GM18873 (cell line): ENCODE results near the gene TMEM81.

Source experiments
- ATAC-seq: cut with Tn5 transposase; IDR thresholded peaks from one replicate; pipeline ENCODE4 v1.9.1; 2021; ENCODE audit warnings: mild to moderate bottlenecking, moderate library complexity, moderate number of reproducible peaks; ENCODE audit not compliant: unreplicated experiment, low FRiP score

TMEM81 gene

GRCh38 chr1:205077158-205077933, 6.9 kb downstream of the TMEM81 start:
- no peak for ATAC-seq

DNA sequence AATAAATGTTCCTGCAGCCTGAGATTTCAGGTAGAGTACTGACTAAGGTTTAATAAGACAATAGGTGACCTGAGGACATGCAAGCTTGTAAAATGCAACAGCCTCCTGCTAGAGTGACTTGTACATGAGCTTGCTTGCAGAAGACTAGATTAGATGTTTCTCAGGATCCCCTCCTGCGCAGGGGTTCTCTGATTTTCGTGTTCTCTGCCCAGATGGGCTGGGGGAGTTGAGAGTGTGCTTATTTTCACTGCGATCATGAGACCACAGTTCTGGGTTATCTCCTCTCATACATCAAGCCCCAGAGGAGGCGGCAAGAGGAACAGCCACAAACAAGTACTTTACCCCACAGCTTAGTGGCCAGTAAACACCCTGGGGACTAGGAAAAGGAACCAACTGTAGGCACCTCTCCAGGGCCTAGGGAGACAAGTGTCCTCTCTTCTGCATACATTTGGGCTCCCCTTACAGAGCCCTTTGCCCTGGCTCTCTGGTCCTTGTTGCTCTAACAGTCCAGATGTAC, 8.0 kb downstream of the TMEM81 start:
- ATAC-seq = no peak

GRCh38 chr1:205075642-205076155, 8.6 kb downstream of the TMEM81 start:
- ATAC-seq = no peak

- no peak for ATAC-seq
These were observed 9.7 kb downstream of the TMEM81 start for GRCh38 chr1:205074513-205074912.

DNA sequence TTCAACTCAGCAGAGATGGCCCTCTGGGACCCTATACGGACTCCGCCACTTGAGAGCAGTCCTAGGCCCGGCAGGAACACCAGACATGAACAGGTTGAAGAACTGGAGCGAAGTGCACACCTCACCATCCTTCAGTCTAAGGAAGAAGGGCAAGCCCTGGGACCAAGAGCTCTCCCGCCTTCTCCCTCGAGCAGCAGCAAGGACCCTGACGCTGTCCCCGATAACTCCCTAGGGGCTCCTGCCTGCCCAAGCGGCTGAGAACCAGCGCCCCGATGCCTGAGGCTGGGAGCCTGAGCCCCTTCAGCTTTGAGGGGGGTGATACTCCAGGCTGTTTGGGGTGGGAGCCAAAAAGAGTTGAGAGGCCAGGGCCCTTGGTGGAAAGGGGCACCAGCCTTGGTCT, 10.2 kb downstream of the TMEM81 start:
- no peak for ATAC-seq

GRCh38 chr1:205073511-205073910, 10.7 kb downstream of the TMEM81 start:
- ATAC-seq = no peak

GRCh38 chr1:205072881-205073280, 11.4 kb downstream of the TMEM81 start:
- ATAC-seq = no peak

DNA sequence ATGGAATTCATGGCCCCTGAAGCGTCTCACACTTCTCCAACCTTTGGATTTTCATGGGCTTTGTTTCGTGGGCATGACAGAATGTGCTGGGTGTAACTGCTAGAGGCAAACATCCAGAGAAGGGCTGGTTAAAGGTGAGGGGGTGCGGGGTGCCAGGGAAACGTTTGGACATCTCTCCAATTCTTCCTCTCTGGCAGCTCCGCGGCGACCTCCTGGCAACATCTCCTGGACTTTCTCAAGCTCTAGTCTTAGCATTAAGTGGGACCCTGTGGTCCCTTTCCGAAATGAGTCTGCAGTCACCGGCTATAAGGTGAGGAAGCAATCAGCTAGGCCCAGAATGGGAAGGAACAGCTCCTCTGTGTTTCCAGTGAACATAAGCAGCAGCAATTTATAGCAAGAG, 12.0 kb downstream of the TMEM81 start:
- no peak for ATAC-seq

DNA sequence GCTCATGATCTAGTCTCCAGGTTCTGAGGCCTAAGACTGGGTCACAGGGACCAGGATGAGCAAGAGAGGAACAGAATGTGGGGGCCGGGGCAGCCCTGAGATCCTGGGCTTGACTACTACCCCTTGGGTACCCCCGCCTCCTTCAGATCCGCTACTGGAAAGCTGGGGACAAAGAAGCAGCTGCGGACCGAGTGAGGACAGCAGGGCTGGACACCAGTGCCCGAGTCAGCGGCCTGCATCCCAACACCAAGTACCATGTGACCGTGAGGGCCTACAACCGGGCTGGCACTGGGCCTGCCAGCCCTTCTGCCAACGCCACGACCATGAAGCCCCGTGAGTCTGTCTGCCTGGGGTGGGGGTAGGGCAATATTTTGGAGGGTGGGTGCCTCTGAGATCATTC, 12.5 kb downstream of the TMEM81 start:
- no peak for ATAC-seq

GRCh38 chr1:205071028-205071409, 13.2 kb downstream of the TMEM81 start:
- no peak for ATAC-seq

GRCh38 chr1:205069371-205070125, 14.7 kb downstream of the TMEM81 start:
- ATAC-seq = no peak

DNA sequence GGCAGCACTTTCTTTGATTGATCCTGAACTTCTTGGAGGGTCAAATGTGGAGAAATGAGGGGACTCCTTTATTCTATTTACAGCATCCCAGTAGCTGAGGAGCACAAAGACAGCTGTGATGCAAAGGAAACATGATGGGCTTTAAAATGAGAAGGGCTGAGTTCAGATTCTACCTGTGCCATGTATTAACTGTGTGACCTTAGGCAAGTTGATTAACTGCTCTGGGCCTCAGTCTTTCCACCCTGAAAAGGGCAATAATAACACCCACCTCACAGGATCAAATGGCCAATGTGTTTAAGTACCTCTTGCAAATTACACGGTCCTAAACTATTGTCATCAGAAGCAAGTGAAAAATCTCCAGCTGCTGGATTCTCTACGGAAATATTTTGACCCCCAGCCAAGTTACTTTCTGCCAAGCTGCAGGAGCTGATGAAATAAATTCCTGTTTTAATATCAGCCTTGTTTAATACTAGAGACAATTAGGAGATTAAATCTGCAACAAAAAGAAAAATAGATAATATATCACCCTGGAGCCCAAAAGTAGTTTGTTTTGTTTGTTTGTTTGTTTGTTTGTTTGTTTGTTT, 15.7 kb downstream of the TMEM81 start:
- ATAC-seq = no peak

DNA sequence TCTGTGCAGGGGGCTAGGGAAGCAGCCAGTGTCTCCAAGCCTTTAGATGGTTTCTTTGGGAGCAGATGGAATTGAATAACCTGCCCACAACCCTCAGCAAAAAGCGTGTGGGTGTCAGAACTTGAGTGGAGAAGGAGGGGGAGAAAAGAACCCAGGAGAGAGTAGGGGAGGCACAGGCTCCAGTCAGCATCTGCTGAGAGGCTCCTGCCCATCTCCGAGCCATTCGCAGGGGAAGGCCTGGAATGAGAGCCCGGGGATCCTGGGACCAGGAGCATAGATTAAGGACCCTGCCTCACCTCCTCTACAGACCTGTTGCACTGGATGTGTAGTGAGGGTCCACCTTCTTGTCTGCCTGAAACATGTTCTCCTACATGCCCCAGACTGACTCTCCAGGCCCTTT, 16.3 kb downstream of the TMEM81 start:
- ATAC-seq = no peak

- no peak for ATAC-seq
These were observed 17.2 kb downstream of the TMEM81 start for GRCh38 chr1:205067031-205067430.

GRCh38 chr1:205066141-205066818, 18.0 kb downstream of the TMEM81 start:
- no peak for ATAC-seq

DNA sequence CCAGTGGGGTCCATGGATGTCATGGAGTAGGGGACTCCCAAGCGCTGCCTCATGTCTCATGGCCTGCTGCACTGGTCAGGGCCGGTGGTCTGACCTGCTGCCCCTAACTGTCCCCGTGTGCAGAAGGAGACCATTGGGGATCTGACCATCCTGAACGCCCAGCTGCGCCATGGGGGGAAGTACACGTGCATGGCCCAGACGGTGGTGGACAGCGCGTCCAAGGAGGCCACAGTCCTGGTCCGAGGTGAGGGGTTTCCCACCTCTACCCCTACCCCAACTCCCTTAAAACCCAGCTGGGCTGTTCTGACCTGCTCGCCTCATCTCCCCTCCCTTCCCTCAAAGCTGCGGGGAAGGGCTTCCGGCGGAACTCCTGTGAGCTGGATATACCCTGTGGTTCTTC, 18.6 kb downstream of the TMEM81 start:
- no peak for ATAC-seq

GRCh38 chr1:205064741-205065316, 19.4 kb downstream of the TMEM81 start:
- no peak for ATAC-seq

DNA sequence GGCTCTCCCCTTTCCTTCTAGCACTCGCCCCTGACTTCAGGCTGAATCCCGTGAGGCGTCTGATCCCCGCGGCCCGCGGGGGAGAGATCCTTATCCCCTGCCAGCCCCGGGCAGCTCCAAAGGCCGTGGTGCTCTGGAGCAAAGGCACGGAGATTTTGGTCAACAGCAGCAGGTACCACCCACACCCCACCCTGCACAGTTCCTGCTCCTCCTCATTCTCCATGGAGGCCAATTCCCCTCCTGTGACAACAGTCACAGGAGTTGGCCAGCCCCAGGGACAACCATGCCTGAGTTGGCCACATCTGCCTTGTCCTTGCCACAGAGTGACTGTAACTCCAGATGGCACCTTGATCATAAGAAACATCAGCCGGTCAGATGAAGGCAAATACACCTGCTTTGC, 20.0 kb downstream of the TMEM81 start:
- ATAC-seq = no peak

DNA sequence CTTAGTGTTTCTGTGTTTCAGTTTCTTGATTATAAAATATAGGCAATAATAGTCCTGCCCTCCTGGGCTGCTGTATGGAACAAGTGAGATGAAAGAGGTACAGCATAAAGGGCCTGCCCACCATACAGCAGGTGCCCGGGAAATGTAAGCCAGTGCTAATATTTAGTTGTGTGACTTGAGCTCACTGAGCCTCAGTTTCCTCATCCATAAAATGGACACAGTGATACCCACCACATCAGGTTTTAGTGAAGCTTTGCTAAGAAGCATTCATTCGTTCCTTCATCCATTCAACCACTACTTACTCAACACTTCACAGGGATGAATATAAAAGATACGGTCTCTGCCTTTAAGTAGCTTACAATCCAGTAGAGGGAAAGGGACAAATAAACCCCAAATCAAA, 21.4 kb downstream of the TMEM81 start:
- ATAC-seq = no peak

GRCh38 chr1:205062319-205062718, 21.9 kb downstream of the TMEM81 start:
- no peak for ATAC-seq
